ENCODE data around the gene ARG2.

ARG2 gene

DNA sequence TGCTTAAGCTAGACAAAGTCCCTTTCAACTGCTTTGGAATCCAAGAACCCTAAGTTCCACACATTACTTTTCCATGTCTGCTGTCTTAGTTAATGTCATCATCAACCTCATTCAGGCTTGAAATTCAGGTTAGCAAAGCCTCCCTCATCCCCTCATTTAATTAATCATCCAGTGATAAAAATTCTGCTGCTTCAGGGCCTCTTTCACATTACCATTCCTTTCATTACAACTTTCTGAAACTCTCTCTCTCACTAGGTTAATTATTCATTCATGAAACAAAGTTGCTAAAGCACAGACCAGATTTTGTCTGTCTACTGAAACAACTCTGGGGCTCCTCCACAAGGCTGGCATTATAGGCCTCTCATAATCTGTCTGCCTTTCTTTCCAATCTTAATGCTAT is 64.1 kb downstream of the ARG2 start:
- DNase-seq (ENCODE audit: low spot score) (no peak), ATAC-seq (ENCODE audit: low read depth) (no peak)
- Histone ChIP-seq H3K4me1 (ENCODE audit: insufficient read depth, poor library complexity, severe bottlenecking) (peaks cover 11% of the 10 kb centered on the region), H3K27ac (ENCODE audit: poor library complexity, severe bottlenecking) (no peak overlapping the region), H3K36me3 (ENCODE audit: low read depth) (peaks cover 98% of the 10 kb centered on the region), H3K4me3 (ENCODE audit: severe bottlenecking) (no peak overlapping the region), H3K27me3 (ENCODE audit: insufficient read depth, poor library complexity, severe bottlenecking) (no peaks in the 10 kb centered on the region), H3K9me3 (ENCODE audit: severe bottlenecking) (no peaks in the 10 kb centered on the region)
- no peak for TF ChIP-seq CTCF (IDR thresholded peaks at IDR 0.05; ENCODE audit: poor library complexity, severe bottlenecking)

DNA sequence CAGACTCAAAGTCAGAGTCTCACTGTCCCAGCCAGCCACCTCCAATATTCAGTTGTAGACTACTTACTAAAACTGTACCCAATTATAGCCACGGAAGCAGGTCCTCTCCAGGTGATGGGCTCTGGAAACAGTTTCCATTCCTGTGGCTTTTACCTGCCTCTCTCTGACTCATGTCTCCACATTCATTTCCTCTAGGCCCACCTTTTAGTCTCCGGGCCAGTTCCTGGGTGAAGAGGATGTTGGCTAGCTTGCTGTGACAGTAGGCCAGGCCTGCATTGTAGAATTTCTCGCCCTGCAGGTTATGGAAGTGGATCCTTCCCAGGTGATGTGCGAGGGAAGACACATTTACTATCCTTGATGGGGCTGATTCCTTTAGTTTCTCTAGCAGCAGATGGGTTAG is 70.3 kb downstream of the ARG2 start:
- ATAC-seq (ENCODE audit: low read depth) (0 out of 3 replicates have a peak, but pooled peaks have one; percentile 16), DNase-seq (ENCODE audit: low spot score) (no peak)
- H3K4me1 ChIP-seq (ENCODE audit: insufficient read depth, poor library complexity, severe bottlenecking) = peaks cover 19% of the 10 kb centered on the region
- H3K4me3 ChIP-seq (ENCODE audit: severe bottlenecking) = no peak overlapping the region
- H3K27ac ChIP-seq (ENCODE audit: poor library complexity, severe bottlenecking) = peak overlapping the region; percentile 8
- no peaks in the 10 kb centered on the region for H3K27me3 ChIP-seq (ENCODE audit: insufficient read depth, poor library complexity, severe bottlenecking)
- no peaks in the 10 kb centered on the region for H3K9me3 ChIP-seq (ENCODE audit: severe bottlenecking)
- no peak for TF ChIP-seq CTCF (IDR thresholded peaks at IDR 0.05; ENCODE audit: poor library complexity, severe bottlenecking)
- peaks cover 89% of the 10 kb centered on the region for H3K36me3 ChIP-seq (ENCODE audit: low read depth)

GRCh38 chr14:67694791-67695393 is 75.2 kb downstream of the ARG2 start:
- Histone ChIP-seq H3K4me3 (ENCODE audit: severe bottlenecking) (peak overlapping the region; percentile 76), H3K27ac (ENCODE audit: poor library complexity, severe bottlenecking) (peak overlapping the region; percentile 90), H3K4me1 (ENCODE audit: insufficient read depth, poor library complexity, severe bottlenecking) (peaks cover 19% of the 10 kb centered on the region), H3K36me3 (ENCODE audit: low read depth) (peaks cover 42% of the 10 kb centered on the region), H3K9me3 (ENCODE audit: severe bottlenecking) (no peaks in the 10 kb centered on the region), H3K27me3 (ENCODE audit: insufficient read depth, poor library complexity, severe bottlenecking) (no peaks in the 10 kb centered on the region)
- ATAC-seq (ENCODE audit: low read depth) (peak; percentile 91), DNase-seq (ENCODE audit: low spot score) (peak; percentile 97)
- no peak for TF ChIP-seq CTCF (IDR thresholded peaks at IDR 0.05; ENCODE audit: poor library complexity, severe bottlenecking)

GRCh38 chr14:67695394-67695949 is 75.8 kb downstream of the ARG2 start, which contains the start of gene RDH11:
Gene RDH11 (minus strand): TSS chr14:67695764. CDS start chr14:67695703, 61 bp downstream.
- Histone ChIP-seq H3K4me1 (ENCODE audit: insufficient read depth, poor library complexity, severe bottlenecking) (peaks cover 19% of the 10 kb centered on the region), H3K27me3 (ENCODE audit: insufficient read depth, poor library complexity, severe bottlenecking) (no peaks in the 10 kb centered on the region), H3K27ac (ENCODE audit: poor library complexity, severe bottlenecking) (peak within 1 kb of the TSS; percentile 90), H3K36me3 (ENCODE audit: low read depth) (peaks cover 36% of the 10 kb centered on the region), H3K9me3 (ENCODE audit: severe bottlenecking) (no peaks in the 10 kb centered on the region), H3K4me3 (ENCODE audit: severe bottlenecking) (peak within 1 kb of the TSS; percentile 76)
- no peak for TF ChIP-seq CTCF (IDR thresholded peaks at IDR 0.05; ENCODE audit: poor library complexity, severe bottlenecking)
- peak; percentile 96 for DNase-seq (ENCODE audit: low spot score)
- ATAC-seq (ENCODE audit: low read depth) = peak; percentile 90

DNA sequence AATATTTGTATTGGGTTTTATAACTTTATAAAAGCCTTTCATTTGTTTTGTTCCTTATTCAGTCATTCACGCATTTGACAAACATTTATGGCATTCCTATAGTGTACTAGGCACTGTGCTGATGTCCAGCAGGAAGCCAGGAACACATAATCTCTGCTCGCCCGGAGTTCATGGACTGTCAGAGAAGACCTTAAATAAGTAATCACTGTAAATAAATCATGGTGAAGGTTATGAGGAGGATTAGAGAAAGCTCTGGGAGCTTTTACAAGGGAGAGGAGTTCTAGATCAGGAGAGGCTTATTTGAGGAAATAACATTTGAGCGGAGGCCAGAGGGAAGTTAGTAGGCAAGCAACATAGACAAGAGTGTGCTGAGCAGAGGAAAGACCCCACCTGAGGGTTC is 77.3 kb downstream of the ARG2 start:
- ATAC-seq (ENCODE audit: low read depth) (no peak), DNase-seq (ENCODE audit: low spot score) (no peak)
- Histone ChIP-seq H3K4me3 (ENCODE audit: severe bottlenecking) (no peak overlapping the region), H3K4me1 (ENCODE audit: insufficient read depth, poor library complexity, severe bottlenecking) (peaks cover 26% of the 10 kb centered on the region), H3K9me3 (ENCODE audit: severe bottlenecking) (no peaks in the 10 kb centered on the region), H3K27me3 (ENCODE audit: insufficient read depth, poor library complexity, severe bottlenecking) (no peaks in the 10 kb centered on the region), H3K27ac (ENCODE audit: poor library complexity, severe bottlenecking) (no peak overlapping the region), H3K36me3 (ENCODE audit: low read depth) (peaks cover 21% of the 10 kb centered on the region)
- no peak for TF ChIP-seq CTCF (IDR thresholded peaks at IDR 0.05; ENCODE audit: poor library complexity, severe bottlenecking)

Measured in RWPE2 (cell line).